ENCODE data around the gene UVRAG.

DNA sequence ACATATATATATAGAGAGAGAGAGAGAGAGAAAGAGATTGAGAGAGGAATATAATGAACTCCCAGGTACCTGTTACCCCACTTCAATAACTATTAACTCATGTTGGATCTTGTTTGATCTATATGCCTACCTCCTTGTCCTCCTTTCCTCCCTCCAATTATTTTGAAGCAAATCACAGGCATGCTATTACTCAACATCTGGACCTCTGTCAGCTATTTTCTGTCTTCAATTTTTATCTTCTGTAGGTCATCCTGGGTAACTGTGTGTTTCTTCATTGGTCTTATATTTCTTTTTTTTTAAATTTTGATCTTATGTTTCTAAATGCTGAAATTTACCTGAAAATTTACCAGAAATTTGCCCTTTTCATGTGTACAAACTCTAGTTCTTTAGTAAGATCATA, 24.8 kb downstream of the UVRAG start:
- TF ChIP-seq, protein P1, sequence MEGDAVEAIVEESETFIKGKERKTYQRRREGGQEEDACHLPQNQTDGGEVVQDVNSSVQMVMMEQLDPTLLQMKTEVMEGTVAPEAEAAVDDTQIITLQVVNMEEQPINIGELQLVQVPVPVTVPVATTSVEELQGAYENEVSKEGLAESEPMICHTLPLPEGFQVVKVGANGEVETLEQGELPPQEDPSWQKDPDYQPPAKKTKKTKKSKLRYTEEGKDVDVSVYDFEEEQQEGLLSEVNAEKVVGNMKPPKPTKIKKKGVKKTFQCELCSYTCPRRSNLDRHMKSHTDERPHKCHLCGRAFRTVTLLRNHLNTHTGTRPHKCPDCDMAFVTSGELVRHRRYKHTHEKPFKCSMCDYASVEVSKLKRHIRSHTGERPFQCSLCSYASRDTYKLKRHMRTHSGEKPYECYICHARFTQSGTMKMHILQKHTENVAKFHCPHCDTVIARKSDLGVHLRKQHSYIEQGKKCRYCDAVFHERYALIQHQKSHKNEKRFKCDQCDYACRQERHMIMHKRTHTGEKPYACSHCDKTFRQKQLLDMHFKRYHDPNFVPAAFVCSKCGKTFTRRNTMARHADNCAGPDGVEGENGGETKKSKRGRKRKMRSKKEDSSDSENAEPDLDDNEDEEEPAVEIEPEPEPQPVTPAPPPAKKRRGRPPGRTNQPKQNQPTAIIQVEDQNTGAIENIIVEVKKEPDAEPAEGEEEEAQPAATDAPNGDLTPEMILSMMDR (IDR thresholded peaks at IDR 0.05; ENCODE audit: low read depth, low read length), result no peak
- no peak for TF ChIP-seq EZH2phosphoT487 (IDR thresholded peaks at IDR 0.05; ENCODE audit: low read depth)

Measured in OCI-LY3 (cell line).